ENCODE data around the gene GMDS.
"Not testable (repeated sequence)": the region's sequence is repeated elsewhere in the genome, so short reads cannot be mapped to it uniquely, and the experiment has no call there.

GMDS gene

DNA sequence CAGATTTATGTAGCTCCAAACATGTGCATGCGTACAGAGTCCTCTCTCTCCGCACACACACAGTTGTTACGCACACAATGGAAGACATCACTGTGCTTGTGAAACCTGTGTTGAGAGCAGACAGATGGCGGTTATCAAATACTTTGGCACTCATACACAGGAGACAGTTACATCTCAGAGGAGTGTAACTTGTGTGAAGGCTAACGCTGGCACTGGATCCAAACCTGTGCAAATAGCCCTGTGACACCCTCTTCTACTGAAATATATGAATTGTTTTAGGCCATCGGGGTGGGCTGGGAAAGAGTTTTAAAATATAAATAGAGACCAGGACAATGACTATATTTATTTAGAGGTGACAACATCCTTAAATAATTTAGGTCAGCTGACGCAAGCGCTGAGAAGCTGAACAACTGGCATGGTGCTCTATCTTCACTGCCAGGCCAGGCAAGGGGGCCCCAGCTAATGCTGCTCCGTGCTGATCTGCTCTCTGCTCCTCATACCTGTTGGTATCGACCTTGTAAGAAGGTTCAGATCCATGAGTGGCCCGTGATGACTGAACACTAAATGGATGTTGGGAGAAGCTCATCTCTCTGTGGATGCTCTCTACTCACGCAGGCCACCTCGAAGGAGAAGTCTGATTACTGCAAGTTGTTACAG is 566.2 kb downstream of the GMDS start:
- DNase-seq (ENCODE audit: insufficient read length, low spot score) (no peak), FAIRE-seq (no peak)

- no peak for DNase-seq (ENCODE audit: insufficient read length, low spot score)
- no peak for FAIRE-seq
Measured at GRCh38 chr6:1678201-1678600, 567.2 kb downstream of the GMDS start.

DNA sequence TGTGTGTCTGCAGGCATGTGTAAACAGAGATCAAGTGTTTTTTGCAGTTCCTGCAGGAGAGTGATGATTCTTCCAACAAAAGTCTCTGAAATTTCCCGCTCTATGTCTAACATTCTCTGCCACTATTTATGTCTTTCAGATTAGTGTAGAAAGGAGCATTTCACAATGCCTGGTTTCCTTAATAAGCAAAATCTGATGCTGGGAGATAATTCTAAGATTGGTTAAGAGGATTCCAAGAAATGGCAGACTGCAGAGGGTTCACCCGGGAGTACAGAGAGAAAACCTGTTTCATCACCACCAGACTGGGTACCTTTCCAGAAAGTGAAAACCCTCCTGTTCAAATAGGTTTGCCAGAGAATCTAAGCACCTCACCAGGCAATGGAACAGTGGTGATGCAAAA is 573.0 kb downstream of the GMDS start:
- DNase-seq (ENCODE audit: insufficient read length, low spot score) (no peak), FAIRE-seq (no peak)

DNA sequence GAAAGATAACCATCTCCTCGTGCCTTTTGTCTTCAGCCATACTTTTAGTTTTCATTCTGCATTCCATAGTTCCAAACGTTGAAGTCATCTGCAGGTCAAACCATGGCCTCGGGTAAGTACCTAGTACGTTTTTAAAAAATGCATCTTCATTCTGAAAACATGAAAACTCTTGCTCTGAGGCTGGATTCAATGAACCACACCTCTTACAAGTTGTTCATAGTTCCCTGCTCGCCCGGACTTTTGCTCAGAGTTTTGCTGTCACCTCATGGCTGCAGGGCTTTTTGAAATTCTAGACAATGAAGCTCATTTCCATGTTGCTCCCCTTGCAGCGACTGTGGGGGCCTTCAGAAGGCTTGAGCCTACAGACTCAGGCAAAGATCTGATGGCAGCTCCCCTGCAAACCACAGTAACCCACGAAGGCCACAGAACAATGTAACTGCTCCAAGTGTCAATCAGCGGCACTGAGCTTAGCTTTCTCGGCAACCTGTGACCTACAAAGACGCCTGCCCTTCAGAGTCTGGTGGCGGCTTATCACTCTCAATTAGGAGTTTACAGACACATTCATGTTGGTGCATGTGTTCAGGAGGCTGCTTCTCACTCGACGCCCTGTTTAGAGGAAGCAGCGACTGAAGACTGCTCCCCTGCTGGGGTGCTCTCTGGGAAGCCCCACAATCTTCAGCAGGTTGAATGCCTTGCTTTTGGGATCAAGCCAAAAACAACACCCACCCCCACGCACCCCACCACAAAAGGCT is 574.5 kb downstream of the GMDS start:
- FAIRE-seq: no peak
- peak; percentile 38 for DNase-seq (ENCODE audit: insufficient read length, low spot score)

GRCh38 chr6:1669996-1670395 is 575.4 kb downstream of the GMDS start:
- no peak for DNase-seq (ENCODE audit: insufficient read length, low spot score)
- no peak for FAIRE-seq

GRCh38 chr6:1668456-1668855 is 576.9 kb downstream of the GMDS start:
- not testable (repeated sequence) for FAIRE-seq; DNase-seq (ENCODE audit: insufficient read length, low spot score)

DNA sequence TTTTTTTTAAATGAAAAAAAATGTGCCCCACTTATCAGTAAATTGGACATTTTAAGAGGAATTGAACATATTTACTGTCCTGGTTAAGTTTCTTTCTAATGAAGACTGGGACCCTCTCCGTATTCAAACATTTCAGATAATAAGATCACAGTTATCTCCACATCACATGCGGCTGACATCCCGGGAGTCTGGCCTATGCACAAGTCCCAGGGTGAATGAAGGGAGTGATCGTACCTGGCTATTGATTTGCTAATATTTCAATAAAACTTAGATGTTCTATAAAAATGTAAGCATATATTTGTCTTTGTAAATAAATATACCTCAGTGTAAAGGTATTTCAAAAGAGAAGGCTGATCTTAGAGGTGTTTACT is 577.6 kb downstream of the GMDS start:
- DNase-seq (ENCODE audit: insufficient read length, low spot score): no peak
- no peak for FAIRE-seq

DNA sequence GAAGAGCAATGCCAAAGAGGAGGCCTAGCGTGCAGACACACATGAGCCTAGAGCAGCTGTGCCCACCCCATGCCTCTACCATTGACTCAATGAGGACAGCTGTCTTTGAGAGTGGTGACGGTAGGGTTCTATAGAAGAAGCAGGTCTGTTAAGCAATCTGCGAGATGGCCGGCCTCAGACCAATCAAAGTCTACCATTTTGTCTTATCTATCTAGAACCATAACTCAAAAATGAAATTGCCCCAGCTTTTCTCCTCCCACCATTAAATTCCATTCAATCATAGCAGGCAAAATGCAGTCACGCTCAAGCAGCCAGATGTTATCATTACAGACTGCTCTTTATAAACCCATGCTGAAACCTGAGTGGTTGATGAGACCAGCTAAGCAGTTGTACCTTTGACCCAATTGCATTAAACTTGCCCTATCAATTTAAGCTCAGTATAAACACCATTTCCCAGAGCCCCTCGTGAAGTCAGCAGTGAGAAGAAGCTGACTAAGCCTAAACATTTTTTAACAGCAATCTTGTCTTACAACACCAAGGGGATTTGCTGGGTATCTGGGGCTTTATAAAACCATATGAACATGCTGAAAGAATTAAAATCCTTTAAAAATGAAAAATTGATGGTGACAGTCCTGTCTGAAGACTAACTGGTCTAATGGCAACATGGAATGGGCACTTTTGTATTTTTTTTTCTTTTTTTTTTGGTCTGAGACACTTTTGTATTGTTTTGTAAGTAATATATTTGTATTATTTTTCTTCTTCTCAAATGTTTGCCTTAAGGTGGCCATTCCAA is 578.2 kb downstream of the GMDS start:
- DNase-seq (ENCODE audit: insufficient read length, low spot score) (peak; percentile 24), FAIRE-seq (peak; percentile 28)

DNA sequence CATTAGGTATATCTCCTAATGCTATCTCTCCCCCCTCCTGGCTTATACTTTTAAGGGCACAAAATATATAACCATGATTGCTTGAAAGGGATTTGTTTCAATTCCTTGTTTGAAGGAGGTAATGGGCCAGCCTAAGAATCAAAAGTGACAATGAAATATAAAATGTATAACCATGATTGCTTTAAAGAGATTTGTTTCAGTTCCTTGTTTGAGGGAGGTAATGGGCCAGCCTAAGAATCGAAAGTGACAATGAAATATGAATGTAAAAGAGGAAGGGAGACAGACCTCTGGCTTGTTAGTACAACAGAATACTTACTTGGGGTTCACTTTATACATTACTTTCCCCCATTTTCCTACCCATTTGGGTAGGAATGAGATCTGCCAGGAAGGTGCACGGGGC is 580.2 kb downstream of the GMDS start:
- DNase-seq (ENCODE audit: insufficient read length, low spot score) (no peak), FAIRE-seq (no peak)

- FAIRE-seq: no peak
- DNase-seq (ENCODE audit: insufficient read length, low spot score): no peak
Measured at GRCh38 chr6:1664329-1664728, 581.1 kb downstream of the GMDS start.

DNA sequence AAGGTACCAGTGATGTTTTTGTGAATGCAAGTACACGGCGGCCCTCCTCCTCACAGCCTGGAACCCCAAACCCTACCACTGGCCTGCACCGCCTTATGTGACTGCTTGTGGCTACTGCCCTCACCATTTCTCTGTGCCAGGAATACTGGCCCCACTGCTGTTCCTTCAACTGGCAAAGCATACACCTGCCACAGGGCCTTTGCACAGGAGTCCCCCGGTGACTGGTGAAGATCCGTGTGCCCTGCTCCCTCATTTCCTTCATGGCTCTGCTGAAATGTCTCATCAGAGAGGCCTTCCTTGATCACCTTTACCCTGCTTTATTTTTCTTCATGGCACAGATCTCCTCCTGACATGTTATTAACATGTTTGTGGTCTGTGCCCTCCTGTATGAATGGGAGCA is 581.9 kb downstream of the GMDS start:
- FAIRE-seq: no peak
- no peak for DNase-seq (ENCODE audit: insufficient read length, low spot score)

- DNase-seq (ENCODE audit: insufficient read length, low spot score): no peak
- no peak for FAIRE-seq
Measured at GRCh38 chr6:1662534-1662933, 582.9 kb downstream of the GMDS start.

- DNase-seq (ENCODE audit: insufficient read length, low spot score) (no peak), FAIRE-seq (no peak)
Measured at GRCh38 chr6:1659816-1660215, 585.6 kb downstream of the GMDS start.

GRCh38 chr6:1658212-1659005 is 587.0 kb downstream of the GMDS start:
- no peak for DNase-seq (ENCODE audit: insufficient read length, low spot score)
- no peak for FAIRE-seq

DNA sequence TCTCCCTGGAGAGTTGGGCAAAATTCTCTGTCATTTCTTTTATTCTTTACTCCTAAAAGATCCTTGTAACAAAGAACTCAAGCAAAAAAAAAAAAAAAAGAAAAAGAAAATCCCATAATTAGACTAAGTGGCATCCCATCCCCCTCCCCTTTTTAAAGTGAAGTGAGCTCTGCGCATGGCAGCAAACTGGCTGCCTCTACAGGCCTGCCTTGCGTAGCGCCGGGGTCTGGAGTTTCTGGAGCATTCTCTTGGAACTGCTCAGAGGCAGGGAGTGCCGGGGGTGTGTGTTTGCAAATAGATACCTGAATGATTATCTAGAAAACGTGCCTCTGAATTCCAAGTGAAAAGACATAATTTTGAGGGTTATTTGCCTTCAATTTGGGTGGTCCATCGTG is 587.6 kb downstream of the GMDS start:
- FAIRE-seq (no peak), DNase-seq (ENCODE audit: insufficient read length, low spot score) (no peak)

DNA sequence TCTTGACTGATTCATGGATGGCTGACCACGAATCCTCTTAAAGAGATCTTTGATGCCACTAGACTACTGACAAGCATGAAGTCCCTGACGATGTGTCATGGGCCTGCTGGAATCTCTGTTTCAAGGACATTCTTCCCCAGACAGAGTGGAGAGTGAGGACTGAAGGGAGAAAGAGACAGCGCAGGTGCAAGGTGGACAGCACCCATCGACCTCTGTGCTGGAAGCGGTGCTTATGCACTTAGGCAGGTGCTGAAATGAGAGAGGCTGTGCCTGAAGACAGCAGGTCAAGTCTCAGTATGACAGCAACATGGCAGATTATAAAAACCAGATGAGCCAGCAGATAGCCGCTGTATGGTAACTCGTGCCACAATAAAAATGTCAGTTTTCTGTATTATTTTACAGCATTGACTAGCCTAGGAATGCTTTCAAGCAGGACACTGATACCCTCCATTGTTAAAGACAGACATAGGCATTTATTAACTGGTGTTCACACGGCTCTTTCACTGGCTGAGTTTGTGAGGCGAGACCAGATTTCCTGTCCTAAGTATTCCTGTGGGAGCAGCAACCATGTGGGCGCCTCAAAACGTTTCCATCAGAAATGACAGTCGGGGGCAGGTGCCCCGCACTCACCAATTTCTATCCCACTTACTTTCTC is 588.2 kb downstream of the GMDS start:
- DNase-seq (ENCODE audit: insufficient read length, low spot score): no peak
- peak; percentile 36 for FAIRE-seq

GRCh38 chr6:1654054-1654453 is 591.4 kb downstream of the GMDS start:
- no peak for FAIRE-seq
- DNase-seq (ENCODE audit: insufficient read length, low spot score): no peak

- FAIRE-seq: no peak
- DNase-seq (ENCODE audit: insufficient read length, low spot score): no peak
Measured at GRCh38 chr6:1652842-1653241, 592.6 kb downstream of the GMDS start.

- DNase-seq (ENCODE audit: insufficient read length, low spot score) (no peak), FAIRE-seq (no peak)
Measured at GRCh38 chr6:1651362-1651761, 594.0 kb downstream of the GMDS start.

- no peak for FAIRE-seq
- no peak for DNase-seq (ENCODE audit: insufficient read length, low spot score)
Measured at GRCh38 chr6:1645466-1646185, 599.8 kb downstream of the GMDS start.

Data from HTR-8/SVneo (cell line).